T-helper 22 cell (primary cell): Measurements from ENCODE around the gene AP1G1.

Experiments
- DNase-seq: peaks from one replicate; pipeline ENCODE4 v3.0.0-alpha.2; 2020; ENCODE audit warnings: low read depth

The AP1G1 gene

GRCh38 chr16:71754108-71754507 lies 54.5 kb downstream of the AP1G1 start:
- DNase-seq: no peak

- no peak for DNase-seq
Observed at GRCh38 chr16:71748226-71748625, 60.4 kb downstream of the AP1G1 start.

GRCh38 chr16:71746442-71747046 lies 62.1 kb downstream of the AP1G1 start:
- no peak for DNase-seq

GRCh38 chr16:71738855-71739254 lies 69.8 kb downstream of the AP1G1 start:
- no peak for DNase-seq

GRCh38 chr16:71737501-71737900 lies 71.1 kb downstream of the AP1G1 start:
- no peak for DNase-seq

- no peak for DNase-seq
Observed at GRCh38 chr16:71734511-71734910, 74.1 kb downstream of the AP1G1 start.

GRCh38 chr16:71732587-71732986 lies 76.0 kb downstream of the AP1G1 start:
- DNase-seq: no peak

- DNase-seq: no peak
Observed at GRCh38 chr16:71727551-71728324, 80.9 kb downstream of the AP1G1 start.

- no peak for DNase-seq
Observed at GRCh38 chr16:71726476-71727315, 81.9 kb downstream of the AP1G1 start.

- DNase-seq: no peak
Observed at GRCh38 chr16:71724320-71724751, 84.3 kb downstream of the AP1G1 start, which contains the start of gene PHLPP2. Gene PHLPP2, minus strand, starts transcription at chr16:71724701. Its CDS starts 9,906 bp downstream, at chr16:71714795.

GRCh38 chr16:71723537-71724319 lies 84.9 kb downstream of the AP1G1 start:
- peak; percentile 65 for DNase-seq

- peak; percentile 58 for DNase-seq
Observed at GRCh38 chr16:71722801-71723536, 85.7 kb downstream of the AP1G1 start.

- no peak for DNase-seq
Observed at GRCh38 chr16:71721066-71721740, 87.4 kb downstream of the AP1G1 start.

GRCh38 chr16:71712501-71712900 lies 96.1 kb downstream of the AP1G1 start:
- DNase-seq: no peak

- DNase-seq: no peak
Observed at GRCh38 chr16:71711789-71712188, 96.8 kb downstream of the AP1G1 start.

- DNase-seq: no peak
Observed at GRCh38 chr16:71709229-71709781, 99.3 kb downstream of the AP1G1 start.

GRCh38 chr16:71708696-71709095 lies 99.9 kb downstream of the AP1G1 start:
- DNase-seq: no peak

GRCh38 chr16:71707199-71707598 lies 101.4 kb downstream of the AP1G1 start:
- no peak for DNase-seq

- no peak for DNase-seq
Observed at GRCh38 chr16:71706046-71706445, 102.6 kb downstream of the AP1G1 start.

- DNase-seq: no peak
Observed at GRCh38 chr16:71703333-71703732, 105.3 kb downstream of the AP1G1 start.
